Measurements from ENCODE around the gene SCAMP3. TPM values are rescaled to one million over a fixed set of nuclear protein-coding genes. Genes with fewer than 3 reads are reported as not detected.

Gene SCAMP3
- total RNA-seq, 4 donors from 2014 or later, result 10.0 to 44.4 (median 29.2) TPM

GRCh38 chr1:155285063-155285462, 22.9 kb upstream of the SCAMP3 start:
- TF ChIP-seq POLR2A (IDR thresholded peaks at IDR 0.05) (no peak), CTCF (IDR thresholded peaks at IDR 0.05) (no peak)

GRCh38 chr1:155284476-155284875, 22.3 kb upstream of the SCAMP3 start:
- DNase-seq, result no peak
- Histone ChIP-seq H3K4me1 (no peaks in the 10 kb centered on the region), H3K27me3 (no peaks in the 10 kb centered on the region), H3K9me3 (no peaks in the 10 kb centered on the region), H3K4me3 (no peak overlapping the region), H3K36me3 (no peaks in the 10 kb centered on the region), H3K27ac (no peak overlapping the region)
- intact Hi-C loops (cut with DNase I; ENCODE audit: low total_unique reads), result no loop called here
- no peak for TF ChIP-seq CTCF (IDR thresholded peaks at IDR 0.05)
- TF ChIP-seq POLR2A (IDR thresholded peaks at IDR 0.05), result no peak

More at GRCh38 chr1:155285063-155285462, 22.9 kb upstream of the SCAMP3 start:
- no peak for DNase-seq
- intact Hi-C loops (cut with DNase I; ENCODE audit: low total_unique reads), result no loop called here
- no peaks in the 10 kb centered on the region for H3K9me3 ChIP-seq
- H3K27me3 ChIP-seq, result no peaks in the 10 kb centered on the region
- no peaks in the 10 kb centered on the region for H3K36me3 ChIP-seq
- no peak overlapping the region for H3K27ac ChIP-seq
- no peak overlapping the region for H3K4me3 ChIP-seq
- no peaks in the 10 kb centered on the region for H3K4me1 ChIP-seq

- no peak for TF ChIP-seq POLR2A (IDR thresholded peaks at IDR 0.05)
- TF ChIP-seq CTCF (IDR thresholded peaks at IDR 0.05), result no peak
- H3K4me1 ChIP-seq, result peaks cover 0 to 9% of the 10 kb centered on the region in 2 donors
Measured at GRCh38 chr1:155282488-155283091, 20.4 kb upstream of the SCAMP3 start.

GRCh38 chr1:155279268-155279667, 17.1 kb upstream of the SCAMP3 start:
- TF ChIP-seq POLR2A (IDR thresholded peaks at IDR 0.05) (no peak), CTCF (IDR thresholded peaks at IDR 0.05) (no peak)
- Histone ChIP-seq H3K36me3 (no peaks in the 10 kb centered on the region), H3K27me3 (no peaks in the 10 kb centered on the region), H3K9me3 (no peaks in the 10 kb centered on the region), H3K4me1 (peaks cover 0 to 10% of the 10 kb centered on the region in 2 donors), H3K27ac (no peak overlapping the region), H3K4me3 (no peak overlapping the region)
- no peak for DNase-seq
- intact Hi-C loops (cut with DNase I; ENCODE audit: low total_unique reads), result loop anchor here (5.0 kb wide), 1 partner anchor 43 kb away; the partner anchor contains the start of gene RUSC1

More at GRCh38 chr1:155282488-155283091, 20.4 kb upstream of the SCAMP3 start:
- Histone ChIP-seq H3K27ac (no peak overlapping the region), H3K27me3 (no peaks in the 10 kb centered on the region), H3K4me3 (no peak overlapping the region), H3K9me3 (no peaks in the 10 kb centered on the region), H3K36me3 (no peaks in the 10 kb centered on the region)
- no peak for DNase-seq
- intact Hi-C loops (cut with DNase I; ENCODE audit: low total_unique reads), result no loop called here

GRCh38 chr1:155278689-155279160, 16.6 kb upstream of the SCAMP3 start:
- Histone ChIP-seq H3K36me3 (no peaks in the 10 kb centered on the region), H3K4me3 (no peak overlapping the region), H3K4me1 (peaks cover 0 to 10% of the 10 kb centered on the region in 2 donors), H3K27me3 (no peaks in the 10 kb centered on the region), H3K9me3 (no peaks in the 10 kb centered on the region), H3K27ac (no peak overlapping the region)
- no peak for DNase-seq
- TF ChIP-seq POLR2A (IDR thresholded peaks at IDR 0.05) (no peak), CTCF (IDR thresholded peaks at IDR 0.05) (no peak)
- intact Hi-C loops (cut with DNase I; ENCODE audit: low total_unique reads), result loop anchor here (5.0 kb wide), 1 partner anchor 44 kb away; the partner anchor contains the start of gene RUSC1

All from uterus (tissue), 4 donors.